OCI-LY1 (cell line): ENCODE measurements around the gene SLC6A8.

Experiments
- EZH2 ChIP-seq: fragments of 200-600 bp; sonication (generic), shearing (Covaris generic); IDR thresholded peaks from 2 replicates; pipeline ENCODE4 v1.8.0; 2017; ENCODE audit warnings: borderline replicate concordance, mixed run types, mild to moderate bottlenecking, antibody characterized with exemption, low read length, moderate library complexity, mixed read lengths
- TF ChIP-seq, protein P1 (sequence below): fragments of 200-600 bp; sonication (generic), shearing (Covaris generic); IDR thresholded peaks from 2 replicates; pipeline ENCODE4 v1.5.1; 2017; ENCODE audit warnings: mild to moderate bottlenecking, antibody characterized with exemption, low read length, moderate library complexity, mixed read lengths

DNA sequence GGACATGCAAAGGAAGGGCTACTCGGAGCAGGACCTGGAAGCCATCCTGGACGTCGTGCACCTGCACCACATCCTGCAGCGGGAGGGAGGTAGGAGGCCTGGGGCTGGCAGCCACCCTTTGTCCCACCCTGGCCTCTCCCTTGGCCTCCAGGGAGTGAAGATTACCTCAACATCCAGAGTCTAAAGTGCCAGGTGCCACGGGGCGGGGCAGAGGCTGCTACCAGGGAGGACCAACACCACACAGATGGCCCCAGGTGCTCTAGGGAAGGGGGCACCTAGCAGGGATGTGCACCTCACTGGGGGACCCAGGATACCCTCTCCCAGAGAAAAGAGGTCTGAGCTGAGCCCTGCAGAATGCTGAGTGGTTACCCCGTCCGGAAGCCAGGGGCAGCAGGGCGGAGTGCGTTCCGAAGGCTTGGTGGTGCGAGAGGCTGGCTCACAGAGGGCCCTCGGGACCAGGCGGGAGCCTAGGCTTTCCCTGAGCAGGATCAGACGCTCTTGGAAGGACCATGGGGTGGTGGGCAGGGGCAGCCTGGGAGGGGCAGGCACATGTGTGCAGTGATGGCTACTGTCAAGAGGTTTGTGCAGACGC lies 53.0 kb downstream of the SLC6A8 start:
- TF ChIP-seq, protein P1, sequence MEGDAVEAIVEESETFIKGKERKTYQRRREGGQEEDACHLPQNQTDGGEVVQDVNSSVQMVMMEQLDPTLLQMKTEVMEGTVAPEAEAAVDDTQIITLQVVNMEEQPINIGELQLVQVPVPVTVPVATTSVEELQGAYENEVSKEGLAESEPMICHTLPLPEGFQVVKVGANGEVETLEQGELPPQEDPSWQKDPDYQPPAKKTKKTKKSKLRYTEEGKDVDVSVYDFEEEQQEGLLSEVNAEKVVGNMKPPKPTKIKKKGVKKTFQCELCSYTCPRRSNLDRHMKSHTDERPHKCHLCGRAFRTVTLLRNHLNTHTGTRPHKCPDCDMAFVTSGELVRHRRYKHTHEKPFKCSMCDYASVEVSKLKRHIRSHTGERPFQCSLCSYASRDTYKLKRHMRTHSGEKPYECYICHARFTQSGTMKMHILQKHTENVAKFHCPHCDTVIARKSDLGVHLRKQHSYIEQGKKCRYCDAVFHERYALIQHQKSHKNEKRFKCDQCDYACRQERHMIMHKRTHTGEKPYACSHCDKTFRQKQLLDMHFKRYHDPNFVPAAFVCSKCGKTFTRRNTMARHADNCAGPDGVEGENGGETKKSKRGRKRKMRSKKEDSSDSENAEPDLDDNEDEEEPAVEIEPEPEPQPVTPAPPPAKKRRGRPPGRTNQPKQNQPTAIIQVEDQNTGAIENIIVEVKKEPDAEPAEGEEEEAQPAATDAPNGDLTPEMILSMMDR, result no peak
- TF ChIP-seq EZH2, result no peak
